GM18505 (cell line): ENCODE results near the gene PEX26.
"Not testable (repeated sequence)": the region's sequence is repeated elsewhere in the genome, so short reads cannot be mapped to it uniquely, and the experiment has no call there.

Experiments used
- ATAC-seq: cut with Tn5 transposase; IDR thresholded peaks from one replicate; pipeline ENCODE4 v1.9.1; 2021; ENCODE audit not compliant: unreplicated experiment
- POLR2A ChIP-seq: IDR thresholded peaks from 4 replicates; pipeline ENCODE4 v1.6.1; 2011; ENCODE audit warnings: borderline replicate concordance; ENCODE audit not compliant: insufficient read depth, insufficient read length; ENCODE audit errors: extremely low read depth

Gene PEX26

GRCh38 chr22:18070556-18071306 is 7.1 kb upstream of the PEX26 start:
- no peak for TF ChIP-seq POLR2A
- ATAC-seq: no peak

GRCh38 chr22:18071307-18071967 is 6.4 kb upstream of the PEX26 start:
- not testable (repeated sequence) for ATAC-seq

- ATAC-seq: no peak
- no peak for TF ChIP-seq POLR2A
These were observed 5.9 kb upstream of the PEX26 start for GRCh38 chr22:18071968-18072310.

- TF ChIP-seq POLR2A: no peak
- ATAC-seq: no peak
These were observed 4.3 kb upstream of the PEX26 start for GRCh38 chr22:18073467-18073866.

- not testable (repeated sequence) for ATAC-seq
These were observed 3.9 kb upstream of the PEX26 start for GRCh38 chr22:18073927-18074326.

- TF ChIP-seq POLR2A: no peak
These were observed 2.6 kb upstream of the PEX26 start for GRCh38 chr22:18075101-18075719.

GRCh38 chr22:18075720-18076497 is 1.9 kb upstream of the PEX26 start:
- TF ChIP-seq POLR2A: no peak
- no peak for ATAC-seq

More at GRCh38 chr22:18075101-18075719, 2.6 kb upstream of the PEX26 start:
- no peak for ATAC-seq

- ATAC-seq: peak; percentile 5
- no peak for TF ChIP-seq POLR2A
These were observed 627 bp upstream of the PEX26 start for GRCh38 chr22:18077087-18077638.

- TF ChIP-seq POLR2A: no peak
- ATAC-seq: no peak
These were observed 695 bp downstream of the PEX26 start for GRCh38 chr22:18078329-18079041.

- no peak for TF ChIP-seq POLR2A
- no peak for ATAC-seq
These were observed 2.0 kb downstream of the PEX26 start for GRCh38 chr22:18079706-18080233.

- TF ChIP-seq POLR2A: no peak
- ATAC-seq: no peak
These were observed 3.6 kb downstream of the PEX26 start for GRCh38 chr22:18081416-18081815.

GRCh38 chr22:18082467-18082866 is 4.7 kb downstream of the PEX26 start:
- no peak for ATAC-seq
- no peak for TF ChIP-seq POLR2A
